Liver (tissue), 9 donors: ENCODE results near the gene OTUD6A. TPM values are rescaled to one million over a fixed set of nuclear protein-coding genes. Genes with fewer than 3 reads are reported as not detected.

Experiments used
- DNase-seq: peaks from one replicate; pipeline ENCODE4 v3.0.0-alpha.2; 2017; ENCODE audit warnings: low spot score
- H3K27ac ChIP-seq, 2 donors: one replicate each; pipeline ENCODE4 v1.7.0; 2013; ENCODE audit warnings: inconsistent platforms in 2 of 2, low read length in 2 of 2, control low read depth in 1 of 2, low read depth in 1 of 2, mild to moderate bottlenecking in 1 of 2
- H3K27me3 ChIP-seq, 4 donors: one replicate each; pipeline versions ENCODE4 v1.6.1 to v1.7.0; 2013; ENCODE audit warnings: low read length in 3 of 4, inconsistent platforms in 1 of 4, mild to moderate bottlenecking in 1 of 4, moderate library complexity in 1 of 4; ENCODE audit not compliant: control insufficient read depth in 4 of 4, insufficient read depth in 4 of 4
- H3K36me3 ChIP-seq, 4 donors: one replicate each; pipeline versions ENCODE4 v1.6.1 to v1.7.0; 2013; ENCODE audit warnings: low read length in 3 of 4, mild to moderate bottlenecking in 3 of 4, low read depth in 1 of 4, moderate library complexity in 1 of 4; ENCODE audit not compliant: control insufficient read depth in 4 of 4, insufficient read depth in 3 of 4
- H3K4me1 ChIP-seq, 4 donors: one replicate each; pipeline versions ENCODE4 v1.6.1 to v1.7.0; 2013; ENCODE audit warnings: low read length in 3 of 4, mild to moderate bottlenecking in 3 of 4, moderate library complexity in 1 of 4; ENCODE audit not compliant: control insufficient read depth in 4 of 4, insufficient read depth in 4 of 4
- H3K4me3 ChIP-seq, 3 donors: one replicate each; pipeline versions ENCODE4 v1.6.1 to v1.7.0; 2013; ENCODE audit warnings: low read length in 3 of 3, control low read depth in 1 of 3, low read depth in 1 of 3, mild to moderate bottlenecking in 1 of 3
- H3K9ac ChIP-seq, 2 donors: one replicate each; pipeline ENCODE4 v1.7.0; 2013; ENCODE audit warnings: low read length in 2 of 2, mild to moderate bottlenecking in 2 of 2, moderate library complexity in 2 of 2, control low read depth in 1 of 2, low read depth in 1 of 2
- H3K9me3 ChIP-seq, 4 donors: one replicate each; pipeline versions ENCODE4 v1.6.1 to v1.7.0; 2013; ENCODE audit warnings: low read length in 3 of 4; ENCODE audit not compliant: control insufficient read depth in 4 of 4
- ATF3 ChIP-seq: IDR thresholded peaks from 2 replicates; pipeline ENCODE4 v1.6.1; 2016; ENCODE audit warnings: antibody characterized with exemption
- CTCF ChIP-seq: fragments of 150-350 bp; IDR thresholded peaks from 2 replicates; pipeline ENCODE4 v1.5.1; 2017; ENCODE audit warnings: improper control_type of control experiment, low read depth, low read length; ENCODE audit not compliant: missing input control
- EGR1 ChIP-seq, 2 donors: IDR thresholded peaks; 2 replicates each; pipeline ENCODE4 v1.6.1; 2016 to 2018; ENCODE audit warnings: antibody characterized with exemption in 2 of 2, low read depth in 2 of 2
- FOXA1 ChIP-seq: IDR thresholded peaks from 2 replicates; pipeline ENCODE4 v1.6.1; 2016; ENCODE audit warnings: antibody characterized with exemption
- FOXA2 ChIP-seq: IDR thresholded peaks from 2 replicates; pipeline ENCODE4 v1.6.1; 2016; ENCODE audit warnings: antibody characterized with exemption
- GABPA ChIP-seq, 2 donors: IDR thresholded peaks in 1 of 2; conservative IDR thresholded peaks in 1 of 2; 2 replicates each; pipeline ENCODE4 v1.6.1; 2016; ENCODE audit warnings: antibody characterized with exemption in 2 of 2, mild to moderate bottlenecking in 1 of 2, moderate library complexity in 1 of 2
- HNF4A ChIP-seq, 2 donors: conservative IDR thresholded peaks; 2 replicates each; pipeline ENCODE4 v1.6.1; 2016; ENCODE audit warnings: antibody characterized with exemption in 2 of 2, mild to moderate bottlenecking in 2 of 2
- HNF4G ChIP-seq: IDR thresholded peaks from 2 replicates; pipeline ENCODE4 v1.6.1; 2016; ENCODE audit warnings: antibody characterized with exemption
- JUND ChIP-seq, 2 donors: IDR thresholded peaks; 2 replicates each; pipeline ENCODE4 v1.6.1; 2016; ENCODE audit warnings: antibody characterized with exemption in 2 of 2
- MAX ChIP-seq: IDR thresholded peaks from 2 replicates; pipeline ENCODE4 v1.6.1; 2016; ENCODE audit warnings: antibody characterized with exemption
- NR2F2 ChIP-seq: IDR thresholded peaks from 2 replicates; pipeline ENCODE4 v1.6.1; 2016; ENCODE audit warnings: antibody characterized with exemption
- RAD21 ChIP-seq, 2 donors: IDR thresholded peaks; 2 replicates each; pipeline ENCODE4 v1.6.1; 2016; ENCODE audit warnings: antibody characterized with exemption in 2 of 2, mild to moderate bottlenecking in 2 of 2
- REST ChIP-seq: IDR thresholded peaks from 2 replicates; pipeline ENCODE4 v1.6.1; 2016; ENCODE audit warnings: antibody characterized with exemption, mild to moderate bottlenecking
- RXRA ChIP-seq, 2 donors: IDR thresholded peaks; 2 replicates each; pipeline ENCODE4 v1.6.1; 2017 to 2018; ENCODE audit warnings: antibody characterized with exemption in 2 of 2, mild to moderate bottlenecking in 1 of 2
- SP1 ChIP-seq: IDR thresholded peaks from 2 replicates; pipeline ENCODE4 v1.6.1; 2018; ENCODE audit warnings: antibody characterized with exemption, mild to moderate bottlenecking
- TAF1 ChIP-seq: conservative IDR thresholded peaks from 2 replicates; pipeline ENCODE4 v1.6.1; 2016; ENCODE audit warnings: antibody characterized with exemption, mild to moderate bottlenecking
- YY1 ChIP-seq: IDR thresholded peaks from 2 replicates; pipeline ENCODE4 v1.6.1; 2016; ENCODE audit warnings: antibody characterized with exemption, mild to moderate bottlenecking
- ZBTB33 ChIP-seq: IDR thresholded peaks from 2 replicates; pipeline ENCODE4 v1.6.1; 2016; ENCODE audit warnings: antibody characterized with exemption
- WGBS: extraction: QIAGEN DNeasy Blood & Tissue Kit; methylation state at CpG from one replicate; pipeline ENCODE4 v1.1.7; 2013; 5-methylcytosine and 5-hydroxymethylcytosine counted together
- polyA plus RNA-seq, 2 donors: library from polyadenylated mRNA; stranded (reverse) in 1 of 2; unstranded in 1 of 2; fragments of 200-250 nt in 1 of 2; fragments of >200 nt in 1 of 2; fragmentation: Nextera tagmentation in 1 of 2; extraction: Ambion mirVana in 1 of 2; gene quantifications; one replicate each; pipeline versions ENCODE4 v1.2.1 to v1.2.3, GENCODE V29; 2013 to 2015
- total RNA-seq, 2 donors: library from RNA; depleted of rRNA; stranded (reverse); fragments of >200 nt; gene quantifications; one replicate each; pipeline ENCODE4 v1.2.3, GENCODE V29; 2014
- donor health status: healthy.
- donor health status: healthy.
- donor health status: healthy.
- donor health status: healthy.
- donor health status: healthy.

Gene OTUD6A
- total and polyA plus RNA-seq, 4 donors: not detected

GRCh38 chrX:70066646-70067045, 4.4 kb downstream of the OTUD6A start:
- no peak for DNase-seq
- no peak overlapping the region for H3K4me3 ChIP-seq
- no peaks in the 10 kb centered on the region for H3K4me1 ChIP-seq
- no peaks in the 10 kb centered on the region for H3K9me3 ChIP-seq
- H3K9ac ChIP-seq: no peak overlapping the region
- WGBS: 94% methylated on average over 7 of the region's 7 CpGs
- TF ChIP-seq RAD21 (IDR thresholded peaks at IDR 0.05) (no peak), GABPA (IDR thresholded peaks at IDR 0.05 in 1 of 2, conservative IDR thresholded peaks at IDR 0.05 in 1 of 2) (no peak), NR2F2 (no peak), HNF4A (conservative IDR thresholded peaks at IDR 0.05) (no peak), REST (no peak), SP1 (no peak), ATF3 (no peak), CTCF (no peak), ZBTB33 (no peak), MAX (no peak), RXRA (IDR thresholded peaks at IDR 0.05) (no peak), EGR1 (IDR thresholded peaks at IDR 0.05; ENCODE audit: low read depth in 2 of 2) (no peak), YY1 (no peak), FOXA1 (no peak), FOXA2 (no peak), HNF4G (no peak), TAF1 (no peak), JUND (IDR thresholded peaks at IDR 0.05) (no peak)
- no peaks in the 10 kb centered on the region for H3K36me3 ChIP-seq
- no peak overlapping the region for H3K27ac ChIP-seq
- no peaks in the 10 kb centered on the region for H3K27me3 ChIP-seq
